GM13977 (cell line): Measurements from ENCODE around the gene NCKIPSD.
A peak's percentile ranks its signal among the peaks of the same experiment; 100 is the strongest.

Source experiments
- DNase-seq: peaks from one replicate; pipeline ENCODE4 v3.0.0; 2012; ENCODE audit warnings: low spot score
- CTCF ChIP-seq: IDR thresholded peaks from 2 replicates; pipeline ENCODE4 v1.5.1; 2012; ENCODE audit warnings: mild to moderate bottlenecking, control low read depth; ENCODE audit not compliant: insufficient read depth; ENCODE audit errors: extremely low read depth, missing control alignments
- in situ Hi-C: fragments of 300-500 bp; cut with MboI; formaldehyde crosslinking; loops from one replicate; pipeline ENCODE4 v1.12.0; 2022; ENCODE audit warnings: low sequenced_read_pairs, low pct_unique_long_range_greater_than_20kb, mixed read lengths, inconsistent platforms; ENCODE audit not compliant: unreplicated experiment

The NCKIPSD gene

GRCh38 chr3:48664313-48664644 lies 21.4 kb downstream of the NCKIPSD start:
- TF ChIP-seq CTCF, result no peak
- no peak for DNase-seq
- in situ Hi-C loops, result no loop called here

GRCh38 chr3:48663489-48664312 lies 22.0 kb downstream of the NCKIPSD start:
- peak; percentile 99 for DNase-seq
- in situ Hi-C loops, result no loop called here
- peak; percentile 81 for TF ChIP-seq CTCF

- DNase-seq, result peak; percentile 73
- in situ Hi-C loops, result no loop called here
- TF ChIP-seq CTCF, result no peak
Observed at GRCh38 chr3:48662753-48663488, 22.8 kb downstream of the NCKIPSD start, which contains the start of gene CELSR3. Gene CELSR3, minus strand, starts transcription at chr3:48662886. Its CDS starts 252 bp downstream, at chr3:48662634.

GRCh38 chr3:48662145-48662752 lies 23.5 kb downstream of the NCKIPSD start:
- DNase-seq, result no peak
- in situ Hi-C loops, result no loop called here
- TF ChIP-seq CTCF, result no peak

GRCh38 chr3:48661501-48662144 lies 24.1 kb downstream of the NCKIPSD start:
- DNase-seq, result peak; percentile 92
- TF ChIP-seq CTCF, result no peak
- in situ Hi-C loops, result no loop called here

- DNase-seq, result no peak
- TF ChIP-seq CTCF, result no peak
- in situ Hi-C loops, result no loop called here
Observed at GRCh38 chr3:48660800-48661400, 24.8 kb downstream of the NCKIPSD start.
